Activated CD4-positive, alpha-beta memory T cell treated with anti-CD3 and anti-CD28 coated beads for 36 hours (primary cell): ENCODE measurements around the gene ABR. TPM values are rescaled to one million over a fixed set of nuclear protein-coding genes. Genes with fewer than 3 reads are reported as not detected.
"Not testable (repeated sequence)": the region's sequence is repeated elsewhere in the genome, so short reads cannot be mapped to it uniquely, and the experiment has no call there.

Source experiments
- CTCF ChIA-PET: fragments of 350-600 bp; sonication (Branson Sonifier 250); formaldehyde crosslinking; loops from one replicate; lab custom pipeline; 2021; ENCODE audit warnings: antibody characterized with exemption, inconsistent platforms; lab: Charles Lee
- POLR2A ChIA-PET: fragments of 350-600 bp; sonication (Branson Sonifier 250); formaldehyde crosslinking; loops from one replicate; lab custom pipeline; 2021; ENCODE audit warnings: antibody characterized with exemption; lab: Charles Lee
- DNase-seq: peaks from one replicate; pipeline ENCODE4 v3.0.0-alpha.2; 2020
- H3K27ac Mint-ChIP-seq: one replicate; pipeline ENCODE4 v1.8.0; 2021; ENCODE audit warnings: mixed read lengths
- H3K27me3 Mint-ChIP-seq: one replicate; pipeline ENCODE4 v1.8.0; 2021; ENCODE audit warnings: mixed read lengths
- H3K36me3 Mint-ChIP-seq: one replicate; pipeline ENCODE4 v1.8.0; 2021; ENCODE audit warnings: mixed read lengths
- H3K4me1 Mint-ChIP-seq: one replicate; pipeline ENCODE4 v1.8.0; 2021; ENCODE audit warnings: low read depth, mixed read lengths
- H3K4me3 Mint-ChIP-seq: one replicate; pipeline ENCODE4 v1.8.0; 2021; ENCODE audit warnings: mild to moderate bottlenecking, mixed read lengths
- H3K9me3 Mint-ChIP-seq: one replicate; pipeline ENCODE4 v1.8.0; 2021; ENCODE audit warnings: mixed read lengths
- intact Hi-C: fragments of 100-400 bp; cut with micrococcal nuclease; formaldehyde crosslinking; loops from one replicate; pipeline ENCODE4 v1.15.1; 2023
- total RNA-seq, 2 experiments: library from RNA; stranded (reverse); gene quantifications; one replicate each; pipeline ENCODE4 v1.2.3, GENCODE V29; 2021

ABR gene
- total RNA-seq, 2 experiments from 2014 or later = 50.3 to 54.5 TPM

DNA sequence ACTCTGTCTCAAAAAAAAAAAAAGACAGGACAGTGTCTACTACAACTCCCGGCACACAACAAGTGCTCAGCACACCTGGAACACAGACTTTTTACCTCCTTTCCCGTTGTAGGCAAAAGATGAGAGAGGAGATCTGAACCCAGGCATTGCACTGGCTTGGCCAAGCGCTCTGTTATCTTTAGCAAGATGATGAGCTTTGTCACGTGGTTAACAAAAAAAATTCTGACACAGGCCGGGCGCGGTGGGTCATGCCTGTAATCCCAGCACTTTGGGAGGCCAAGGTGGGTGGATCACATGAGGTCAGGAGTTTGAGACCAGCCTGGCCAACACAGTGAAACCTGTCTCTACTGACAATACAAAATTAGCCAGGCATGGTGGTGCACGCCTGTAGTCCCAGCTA lies 27.2 kb downstream of the ABR start:
- POLR2A ChIA-PET = not testable (repeated sequence)

DNA sequence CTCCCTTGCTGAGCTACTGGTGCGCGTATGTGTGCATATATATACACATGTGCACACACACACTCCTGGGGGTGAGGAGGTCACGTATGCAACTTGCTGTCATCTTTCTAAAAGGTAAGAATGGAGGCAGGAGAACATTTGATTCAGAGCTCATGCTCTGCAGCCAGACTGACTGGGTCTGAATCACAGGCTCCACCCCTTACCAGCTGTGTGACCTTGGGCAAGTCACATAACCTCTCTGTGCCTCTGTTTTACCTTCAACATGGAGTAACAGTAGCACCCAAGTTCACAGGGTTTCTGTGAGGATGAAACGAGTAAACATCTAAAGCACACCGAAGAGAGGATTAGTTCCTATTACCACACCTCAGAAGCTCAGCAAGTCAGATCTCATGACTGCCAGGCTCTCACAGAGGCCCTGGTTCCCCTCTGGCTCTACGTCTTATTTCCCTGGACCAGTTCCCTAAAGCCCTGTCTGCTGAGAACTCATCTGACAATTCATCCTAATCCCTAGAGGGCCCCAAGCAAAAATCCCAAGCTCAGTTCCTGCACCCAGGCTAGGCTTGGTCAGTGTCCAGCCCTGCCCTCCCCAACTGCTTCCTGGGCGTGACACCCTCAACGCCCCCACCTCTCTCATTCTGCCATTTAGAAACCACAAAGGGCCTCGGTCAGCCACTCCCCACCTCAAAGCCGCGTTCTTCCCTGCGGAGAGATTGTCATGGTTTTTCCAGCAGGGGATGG lies 28.7 kb downstream of the ABR start:
- no peaks in the 10 kb centered on the region for H3K27me3 Mint-ChIP-seq

More for the DNA sequence above, 27.2 kb downstream of the ABR start:
- H3K4me1 Mint-ChIP-seq, H3K9me3 Mint-ChIP-seq, CTCF ChIA-PET, intact Hi-C loops, H3K36me3 Mint-ChIP-seq, DNase-seq, H3K27ac Mint-ChIP-seq, H3K4me3 Mint-ChIP-seq, H3K27me3 Mint-ChIP-seq: not testable (repeated sequence)

DNA sequence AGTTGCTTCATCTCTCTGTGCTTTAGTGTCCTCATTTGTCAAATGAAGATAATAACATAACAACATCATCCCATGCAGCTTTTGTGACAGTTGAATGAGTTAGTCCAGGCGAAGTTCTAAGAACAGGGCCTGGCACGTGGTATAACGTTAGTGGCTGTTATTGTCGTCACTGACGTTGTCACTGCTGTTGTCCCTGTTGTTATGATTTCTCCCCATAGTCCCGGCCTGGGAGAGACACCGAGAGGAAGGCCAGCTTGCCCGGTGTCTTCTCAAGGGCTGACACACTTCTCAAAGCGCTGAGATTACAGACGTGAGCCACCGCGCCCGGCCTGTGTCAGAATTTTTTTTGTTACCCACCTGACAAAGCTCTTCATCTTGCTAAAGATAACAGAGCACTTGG lies 29.9 kb downstream of the ABR start:
- no peaks in the 10 kb centered on the region for H3K4me1 Mint-ChIP-seq
- ChIA-PET CTCF (no interaction called here), POLR2A (no interaction called here)
- no peak overlapping the region for H3K27ac Mint-ChIP-seq
- peaks cover 3% of the 10 kb centered on the region for H3K9me3 Mint-ChIP-seq
- no peaks in the 10 kb centered on the region for H3K36me3 Mint-ChIP-seq
- intact Hi-C loops = no loop called here
- no peaks in the 10 kb centered on the region for H3K27me3 Mint-ChIP-seq
- H3K4me3 Mint-ChIP-seq = no peak overlapping the region
- DNase-seq = no peak

More for the DNA sequence above, 28.7 kb downstream of the ABR start:
- no peak overlapping the region for H3K4me3 Mint-ChIP-seq
- no peak overlapping the region for H3K27ac Mint-ChIP-seq
- no peaks in the 10 kb centered on the region for H3K4me1 Mint-ChIP-seq
- POLR2A ChIA-PET = no interaction called here
- no peak for DNase-seq
- intact Hi-C loops = no loop called here
- no peaks in the 10 kb centered on the region for H3K36me3 Mint-ChIP-seq
- H3K9me3 Mint-ChIP-seq = peaks cover 3% of the 10 kb centered on the region
- CTCF ChIA-PET = no interaction called here

DNA sequence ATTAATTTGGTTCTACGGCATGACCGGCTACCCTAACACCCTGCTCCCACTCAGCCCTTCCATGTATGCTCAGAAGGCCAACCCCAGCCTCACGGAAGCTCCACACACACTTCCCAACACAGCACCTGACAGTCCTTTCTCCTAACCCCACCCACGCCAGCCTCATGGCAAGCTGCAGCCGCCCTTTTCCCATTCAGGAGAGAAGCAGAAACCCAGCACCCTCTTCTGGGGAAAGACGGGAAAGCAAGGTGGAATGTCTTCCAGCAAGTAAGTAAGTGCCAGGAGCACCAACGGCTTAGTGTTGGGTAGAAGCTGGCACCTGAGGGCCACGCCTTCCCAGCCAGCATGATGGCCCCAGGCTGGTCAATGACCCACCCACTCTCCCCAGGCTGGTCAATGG lies 32.1 kb downstream of the ABR start:
- CTCF ChIA-PET = interaction anchor here (1.1 kb wide), 1 partner anchor 40 kb away, joined by 4 read pairs; no protein-coding TSS in a partner anchor
- no peaks in the 10 kb centered on the region for H3K27me3 Mint-ChIP-seq
- H3K27ac Mint-ChIP-seq = no peak overlapping the region
- POLR2A ChIA-PET = no interaction called here
- intact Hi-C loops = no loop called here
- no peak overlapping the region for H3K4me3 Mint-ChIP-seq
- no peaks in the 10 kb centered on the region for H3K4me1 Mint-ChIP-seq
- no peaks in the 10 kb centered on the region for H3K36me3 Mint-ChIP-seq
- DNase-seq = peak; percentile 18
- peaks cover 3% of the 10 kb centered on the region for H3K9me3 Mint-ChIP-seq

DNA sequence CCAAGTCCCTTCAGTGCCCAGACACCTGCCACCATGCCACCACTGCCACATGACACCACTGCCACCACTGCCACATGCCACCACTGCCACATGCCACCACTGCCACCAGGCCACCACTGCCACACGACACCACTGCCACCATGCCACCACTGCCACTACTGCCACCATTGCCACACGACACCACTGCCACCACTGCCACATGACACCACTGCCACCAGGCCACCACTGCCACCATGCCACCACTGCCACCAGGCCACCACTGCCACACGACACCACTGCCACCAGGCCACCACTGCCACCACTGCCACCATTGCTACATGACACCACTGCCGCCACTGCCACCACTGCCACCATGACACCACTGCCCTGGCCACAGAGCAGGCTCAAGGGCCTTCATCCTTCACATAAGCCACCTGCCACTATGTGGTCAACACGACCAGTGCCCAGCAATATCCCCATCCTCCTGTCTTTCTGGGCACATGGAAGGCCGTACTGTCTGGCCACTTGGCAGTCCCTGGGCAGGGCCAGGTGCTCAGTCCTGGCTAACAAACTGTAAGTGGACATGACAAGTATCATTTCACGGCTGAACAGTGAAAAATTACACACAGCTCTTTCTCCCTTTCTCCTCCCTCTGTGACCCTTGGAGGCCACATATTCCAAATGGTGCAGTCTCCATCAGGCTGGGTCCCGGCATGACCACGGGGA lies 33.1 kb downstream of the ABR start:
- no peaks in the 10 kb centered on the region for H3K4me1 Mint-ChIP-seq
- peaks cover 3% of the 10 kb centered on the region for H3K9me3 Mint-ChIP-seq
- H3K27ac Mint-ChIP-seq = no peak overlapping the region
- no peaks in the 10 kb centered on the region for H3K27me3 Mint-ChIP-seq
- CTCF ChIA-PET = interaction anchor here (1.1 kb wide), 1 partner anchor 41 kb away, joined by 4 read pairs; no protein-coding TSS in a partner anchor
- POLR2A ChIA-PET = no interaction called here
- no peak for DNase-seq
- no peak overlapping the region for H3K4me3 Mint-ChIP-seq
- no peaks in the 10 kb centered on the region for H3K36me3 Mint-ChIP-seq
- intact Hi-C loops = no loop called here

DNA sequence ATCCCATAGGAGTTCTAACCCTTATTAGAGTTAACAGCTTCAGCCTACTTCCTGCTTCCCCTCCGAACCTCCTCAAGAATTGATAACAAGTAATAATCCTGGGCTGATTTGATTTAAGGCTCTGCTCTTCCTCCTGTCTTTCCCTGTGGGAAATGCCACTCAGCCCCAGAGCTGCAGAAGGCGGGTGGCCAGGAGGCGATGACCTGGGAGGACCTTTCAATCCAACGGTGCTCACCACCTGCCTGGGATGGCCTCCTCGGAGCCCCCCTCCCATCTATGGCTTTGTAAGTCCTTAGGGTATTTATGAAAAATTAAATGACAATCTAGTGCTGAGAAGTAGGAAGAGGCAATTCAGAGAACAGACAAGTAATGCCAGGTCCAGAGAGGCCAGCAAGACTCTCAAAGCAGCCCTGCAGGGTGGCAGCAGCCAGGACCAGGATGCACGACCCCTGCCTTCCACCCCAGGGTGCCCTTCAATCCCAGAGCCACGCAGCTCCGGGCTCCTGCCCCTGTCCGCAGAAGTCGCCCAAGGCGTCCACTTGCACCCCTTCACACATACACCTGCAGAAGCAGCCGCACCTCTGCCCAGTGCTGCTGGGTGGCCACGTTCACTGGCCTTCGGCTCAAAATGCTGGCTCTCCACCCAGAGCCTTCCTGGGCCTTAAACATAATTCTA lies 34.3 kb downstream of the ABR start:
- no peaks in the 10 kb centered on the region for H3K36me3 Mint-ChIP-seq

DNA sequence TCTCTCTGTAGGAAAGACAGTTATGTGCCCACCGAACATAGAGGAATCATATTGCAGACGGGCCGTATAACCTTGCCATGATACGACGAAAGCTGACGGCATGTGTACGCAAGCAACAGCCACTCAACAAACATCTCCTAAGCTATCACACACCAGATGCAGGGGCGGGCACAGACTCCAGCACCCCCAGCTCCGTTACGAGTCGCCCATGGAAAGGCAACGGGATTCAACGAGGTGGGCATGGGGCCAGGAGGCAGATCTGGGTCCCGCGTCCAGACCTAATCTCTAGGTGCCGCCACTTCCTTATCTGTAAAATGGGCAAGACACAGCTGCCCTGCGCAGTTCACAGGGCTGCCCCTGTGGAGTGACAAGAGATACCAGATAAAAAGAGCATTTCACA lies 35.6 kb downstream of the ABR start:
- no peaks in the 10 kb centered on the region for H3K4me1 Mint-ChIP-seq
- H3K36me3 Mint-ChIP-seq = no peaks in the 10 kb centered on the region
- intact Hi-C loops = no loop called here
- ChIA-PET CTCF (interaction anchor here (1.3 kb wide), 1 partner anchor 21 kb away, joined by 6 read pairs; no protein-coding TSS in a partner anchor), POLR2A (no interaction called here)
- no peak overlapping the region for H3K27ac Mint-ChIP-seq
- DNase-seq = no peak
- H3K9me3 Mint-ChIP-seq = peaks cover 3% of the 10 kb centered on the region
- no peak overlapping the region for H3K4me3 Mint-ChIP-seq
- H3K27me3 Mint-ChIP-seq = no peaks in the 10 kb centered on the region

More for the DNA sequence above, 34.3 kb downstream of the ABR start:
- intact Hi-C loops = no loop called here
- POLR2A ChIA-PET = no interaction called here
- DNase-seq = no peak
- no peak overlapping the region for H3K27ac Mint-ChIP-seq
- peaks cover 3% of the 10 kb centered on the region for H3K9me3 Mint-ChIP-seq
- H3K4me3 Mint-ChIP-seq = no peak overlapping the region
- no peaks in the 10 kb centered on the region for H3K4me1 Mint-ChIP-seq
- no peaks in the 10 kb centered on the region for H3K27me3 Mint-ChIP-seq
- CTCF ChIA-PET = no interaction called here

DNA sequence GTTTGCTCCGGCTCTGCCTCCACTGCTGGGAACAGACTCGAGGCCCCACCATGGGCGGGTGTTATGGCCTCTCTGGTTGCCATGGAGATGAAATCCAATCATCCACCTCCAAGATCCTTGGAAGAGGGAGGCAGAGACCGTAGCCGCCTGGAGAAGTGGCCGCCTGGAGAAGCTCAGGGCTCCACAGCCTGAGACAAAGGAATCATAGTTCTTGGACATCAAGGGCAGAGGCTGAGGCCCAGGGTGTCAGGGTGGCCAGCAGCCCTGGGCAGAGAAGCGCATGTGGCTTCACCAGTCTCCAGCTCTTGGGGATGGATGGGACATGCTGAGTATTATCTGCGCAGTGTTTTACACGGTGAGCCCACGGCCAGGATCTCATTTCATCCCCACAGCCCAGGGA lies 36.2 kb downstream of the ABR start:
- CTCF ChIA-PET = interaction anchor here (1.1 to 1.3 kb wide), 2 partner anchors 21 kb away, joined by 4 to 6 read pairs; no protein-coding TSS in a partner anchor
- no peaks in the 10 kb centered on the region for H3K27me3 Mint-ChIP-seq
- intact Hi-C loops = no loop called here
- POLR2A ChIA-PET = no interaction called here
- no peaks in the 10 kb centered on the region for H3K4me1 Mint-ChIP-seq
- H3K36me3 Mint-ChIP-seq = no peaks in the 10 kb centered on the region
- no peak overlapping the region for H3K4me3 Mint-ChIP-seq
- H3K27ac Mint-ChIP-seq = no peak overlapping the region
- no peak for DNase-seq
- peaks cover 3% of the 10 kb centered on the region for H3K9me3 Mint-ChIP-seq

DNA sequence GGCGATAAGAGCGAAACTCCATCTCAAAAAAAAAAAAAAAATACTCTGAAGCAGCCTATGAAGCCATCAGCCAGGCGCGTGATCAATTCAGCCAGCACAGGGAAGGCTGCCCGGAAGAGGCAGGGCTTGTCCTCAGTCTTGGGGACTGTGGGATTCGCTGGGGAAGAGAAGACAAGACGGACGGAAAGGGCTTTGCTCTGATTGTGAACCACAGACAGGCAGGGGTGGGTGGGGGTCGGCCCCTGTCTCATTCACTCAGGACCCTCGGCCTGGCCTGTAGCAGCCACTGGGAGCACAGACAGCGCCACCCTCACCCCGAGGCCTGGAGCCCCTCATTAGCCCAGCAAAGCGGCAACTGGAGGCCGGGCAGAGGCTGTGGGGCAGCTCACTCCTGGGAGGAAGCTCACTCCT lies 37.2 kb downstream of the ABR start:
- intact Hi-C loops = no loop called here
- no peak for DNase-seq
- H3K36me3 Mint-ChIP-seq = no peaks in the 10 kb centered on the region
- H3K27ac Mint-ChIP-seq = no peak overlapping the region
- no peaks in the 10 kb centered on the region for H3K27me3 Mint-ChIP-seq
- no peak overlapping the region for H3K4me3 Mint-ChIP-seq
- no peaks in the 10 kb centered on the region for H3K4me1 Mint-ChIP-seq
- peaks cover 3% of the 10 kb centered on the region for H3K9me3 Mint-ChIP-seq
- ChIA-PET POLR2A (no interaction called here), CTCF (interaction anchor here (1.1 to 2.0 kb wide), 2 partner anchors 20 to 45 kb away, joined by 4 to 8 read pairs; no protein-coding TSS in a partner anchor)

DNA sequence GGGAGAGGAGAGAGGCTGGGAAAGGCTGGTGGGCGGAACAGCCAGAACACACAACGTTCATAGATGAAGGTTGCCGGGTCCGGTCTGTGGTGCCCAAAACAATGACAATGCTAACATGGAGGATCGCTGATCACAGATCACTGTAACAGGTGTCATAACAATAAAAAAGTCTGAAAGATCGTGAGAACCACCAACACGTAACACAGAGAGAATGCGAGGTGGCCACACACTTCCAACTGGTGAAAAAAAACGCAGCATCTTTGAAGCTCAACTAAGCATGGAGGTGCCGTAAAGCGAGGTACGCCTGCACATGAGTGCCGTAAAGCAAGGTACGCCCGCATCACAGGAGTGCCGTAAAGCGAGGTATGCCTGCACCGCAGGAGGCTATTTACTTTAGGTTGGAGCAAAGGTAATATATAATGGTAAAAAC lies 42.3 kb downstream of the ABR start:
- POLR2A ChIA-PET = no interaction called here
- no peak overlapping the region for H3K27ac Mint-ChIP-seq
- CTCF ChIA-PET = interaction anchor here (1.8 kb wide), 1 partner anchor 15 kb away, joined by 5 read pairs; no protein-coding TSS in a partner anchor

DNA sequence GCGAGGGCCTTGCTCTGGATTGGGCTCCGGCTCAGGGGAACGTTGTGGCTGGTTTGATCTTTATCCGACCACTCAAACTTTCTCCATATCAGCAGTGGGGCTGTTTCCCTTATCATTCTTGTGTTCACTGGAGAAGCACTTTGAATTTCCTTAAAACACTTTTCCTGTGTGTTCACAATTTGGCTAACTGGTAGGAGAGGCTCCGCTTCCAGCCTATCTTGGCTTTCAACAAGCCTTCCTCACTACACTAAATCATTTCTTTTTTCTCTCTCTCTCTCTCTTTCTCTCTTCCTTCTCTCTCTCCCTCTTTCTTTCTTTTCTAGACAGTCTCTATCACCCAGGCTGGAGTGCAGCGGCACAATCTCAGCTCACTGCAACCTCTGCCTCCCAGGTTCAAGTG lies 43.0 kb downstream of the ABR start:
- Mint-ChIP-seq H3K27ac (no peak overlapping the region), H3K36me3 (no peaks in the 10 kb centered on the region), H3K4me3 (no peak overlapping the region), H3K9me3 (no peaks in the 10 kb centered on the region), H3K4me1 (no peaks in the 10 kb centered on the region), H3K27me3 (no peaks in the 10 kb centered on the region)
- CTCF ChIA-PET = no interaction called here
- intact Hi-C loops = no loop called here
- no peak for DNase-seq
- POLR2A ChIA-PET = no interaction called here

More for the DNA sequence above, 42.3 kb downstream of the ABR start:
- Mint-ChIP-seq H3K4me1 (no peaks in the 10 kb centered on the region), H3K4me3 (no peak overlapping the region), H3K9me3 (no peaks in the 10 kb centered on the region), H3K36me3 (no peaks in the 10 kb centered on the region), H3K27me3 (no peaks in the 10 kb centered on the region)
- intact Hi-C loops = no loop called here
- no peak for DNase-seq
